ENCODE data around the gene LRRC41.
"Not testable (repeated sequence)": the region's sequence is repeated elsewhere in the genome, so short reads cannot be mapped to it uniquely, and the experiment has no call there.

DNA sequence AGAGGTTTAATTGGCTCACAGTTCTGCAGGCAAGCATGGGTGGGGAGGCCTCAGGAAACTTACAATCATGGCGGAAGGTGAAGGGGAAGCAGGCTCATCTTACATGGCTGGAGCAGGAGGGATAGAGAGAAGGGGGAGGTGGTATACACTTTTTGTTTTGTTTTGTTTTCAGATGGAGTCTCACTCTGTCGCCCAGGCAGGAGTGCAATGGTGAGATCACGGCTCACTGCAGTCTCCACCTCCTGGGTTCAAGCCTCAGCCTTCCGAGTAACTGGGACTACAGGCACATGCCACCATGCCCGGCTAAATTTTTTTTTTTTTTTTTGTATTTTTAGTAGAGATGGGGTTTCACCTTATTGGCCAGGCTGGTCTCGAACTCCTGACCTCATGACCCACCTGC lies 18.8 kb upstream of the LRRC41 start:
- TF ChIP-seq POLR2AphosphoS5 (IDR thresholded peaks at IDR 0.05; ENCODE audit: borderline replicate concordance, low read depth, low read length); EZH2 (IDR thresholded peaks at IDR 0.05); FOXP2 (optimal IDR thresholded peaks at IDR 0.05; ENCODE audit: control extremely low read depth, extremely low read length, insufficient read depth): not testable (repeated sequence)
